IMR-90 (cell line): ENCODE measurements around the gene DNM1. TPM values are rescaled to one million over a fixed set of nuclear protein-coding genes. Genes with fewer than 3 reads are reported as not detected.
A peak's percentile ranks its signal among the peaks of the same experiment; 100 is the strongest.

ENCODE experiments used
- ATAC-seq: fragments of 200-7000 bp; cut with Tn5 transposase; 2 replicates; pipeline ENCODE4 v1.9.1; 2020; ENCODE audit warnings: low read depth, mild to moderate bottlenecking, moderate library complexity
- BruUV-seq: library from RNA; stranded (reverse); fragments of 400-500 nt; replicated peaks from 2 replicates; lab custom pipeline; 2021; lab: Mats Ljungman, UMichigan
- CTCF ChIA-PET: fragments of 300-600 bp; formaldehyde crosslinking; extraction: SDS; loops from one replicate; lab custom pipeline; 2021; ENCODE audit warnings: antibody characterized with exemption; lab: Yijun Ruan, JAX
- POLR2A ChIA-PET: fragments of 300-600 bp; sonication (Branson Sonifier 250); formaldehyde crosslinking; loops from one replicate; lab custom pipeline; 2022; ENCODE audit warnings: antibody characterized with exemption; ENCODE audit not compliant: unreplicated experiment; lab: Charles Lee
- DNase-seq: peaks from one replicate; pipeline ENCODE4 v3.0.0; 2013
- H2AFZ ChIP-seq: replicated peaks from 2 replicates; pipeline ENCODE3; 2013; ENCODE audit warnings: low read length, mild to moderate bottlenecking; ENCODE audit not compliant: poor library complexity
- H2AK5ac ChIP-seq: 2 replicates; pipeline ENCODE4 v1.6.1; 2013; ENCODE audit warnings: low read depth, low read length, inconsistent platforms
- H2AK9ac ChIP-seq: replicated peaks from 2 replicates; pipeline ENCODE3; 2013; ENCODE audit warnings: mild to moderate bottlenecking, low read depth, low read length, moderate library complexity; ENCODE audit not compliant: poor library complexity
- H2BK120ac ChIP-seq: 2 replicates; pipeline ENCODE4 v1.6.1; 2013; ENCODE audit warnings: low read depth, low read length, inconsistent platforms
- H2BK15ac ChIP-seq: 3 replicates; pipeline ENCODE4 v1.6.1; 2013; ENCODE audit warnings: low read depth, low read length, inconsistent platforms
- H2BK20ac ChIP-seq: 2 replicates; pipeline ENCODE4 v1.6.1; 2013; ENCODE audit warnings: low read depth, mild to moderate bottlenecking, inconsistent platforms, low read length, moderate library complexity
- H2BK5ac ChIP-seq: 2 replicates; pipeline ENCODE4 v1.6.1; 2013; ENCODE audit warnings: mild to moderate bottlenecking, low read depth, low read length, inconsistent platforms; ENCODE audit not compliant: poor library complexity, severe bottlenecking
- H3K14ac ChIP-seq: replicated peaks from 2 replicates; pipeline ENCODE4 v1.6.1; 2013; ENCODE audit warnings: low read depth, low read length, inconsistent platforms
- H3K18ac ChIP-seq: 2 replicates; pipeline ENCODE4 v1.6.1; 2013; ENCODE audit warnings: low read depth, low read length, control low read depth
- H3K23ac ChIP-seq: 2 replicates; pipeline ENCODE4 v1.6.1; 2013; ENCODE audit warnings: low read depth, low read length, inconsistent platforms
- H3K27ac ChIP-seq: 2 replicates; pipeline ENCODE4 v1.5.1; 2013; ENCODE audit warnings: mild to moderate bottlenecking, control low read depth, low read length; ENCODE audit not compliant: insufficient read depth
- H3K27me3 ChIP-seq: 2 replicates; pipeline ENCODE4 v1.6.1; 2013; ENCODE audit warnings: low read length; ENCODE audit not compliant: control insufficient read depth, insufficient read depth
- H3K36me3 ChIP-seq: 2 replicates; pipeline ENCODE4 v1.6.1; 2013; ENCODE audit warnings: low read length, mixed read lengths; ENCODE audit not compliant: control insufficient read depth, insufficient read depth
- H3K4ac ChIP-seq: 2 replicates; pipeline ENCODE4 v1.6.1; 2013; ENCODE audit warnings: low read depth, low read length, inconsistent platforms
- H3K4me1 ChIP-seq: 2 replicates; pipeline ENCODE4 v1.6.1; 2013; ENCODE audit warnings: low read length, mixed read lengths; ENCODE audit not compliant: control insufficient read depth, insufficient read depth
- H3K4me2 ChIP-seq: 2 replicates; pipeline ENCODE4 v1.6.1; 2013; ENCODE audit warnings: low read depth, mild to moderate bottlenecking, control low read depth, low read length, moderate library complexity
- H3K4me3 ChIP-seq: 2 replicates; pipeline ENCODE4 v1.5.1; 2013; ENCODE audit warnings: low read depth, mild to moderate bottlenecking, control low read depth, low read length, moderate library complexity; ENCODE audit not compliant: insufficient read depth
- H3K56ac ChIP-seq: 2 replicates; pipeline ENCODE4 v1.6.1; 2013; ENCODE audit warnings: low read length, inconsistent platforms; ENCODE audit not compliant: insufficient read depth; ENCODE audit errors: extremely low read depth
- H3K79me1 ChIP-seq, 2 experiments: 2 replicates each; pipeline ENCODE4 v1.6.1; 2013; ENCODE audit warnings: low read length in 2 of 2, inconsistent platforms in 1 of 2, low read depth in 1 of 2
- H3K9ac ChIP-seq: 2 replicates; pipeline ENCODE4 v1.6.1; 2013; ENCODE audit warnings: low read depth, low read length, control low read depth
- H3K9me1 ChIP-seq: 2 replicates; pipeline ENCODE4 v1.6.1; 2013; ENCODE audit warnings: low read length, inconsistent platforms; ENCODE audit not compliant: insufficient read depth
- H3K9me3 ChIP-seq: 2 replicates; pipeline ENCODE4 v1.6.1; 2013; ENCODE audit warnings: low read length; ENCODE audit not compliant: control insufficient read depth, insufficient read depth
- H4K20me1 ChIP-seq: 2 replicates; pipeline ENCODE4 v1.6.1; 2013; ENCODE audit warnings: low read length, inconsistent platforms; ENCODE audit not compliant: insufficient read depth
- H4K5ac ChIP-seq: 2 replicates; pipeline ENCODE4 v1.6.1; 2013; ENCODE audit warnings: mild to moderate bottlenecking, low read depth, low read length, control low read depth
- H4K8ac ChIP-seq, 2 experiments: 2 replicates each; pipeline ENCODE4 v1.6.1; 2013; ENCODE audit warnings: low read depth in 2 of 2, low read length in 2 of 2, control low read depth in 1 of 2, inconsistent platforms in 1 of 2
- H4K91ac ChIP-seq: 2 replicates; pipeline ENCODE4 v1.6.1; 2013; ENCODE audit warnings: low read depth, low read length, inconsistent platforms; ENCODE audit not compliant: insufficient read depth
- CTCF ChIP-seq: conservative IDR thresholded peaks from 2 replicates; pipeline ENCODE4 v1.5.1; 2012; ENCODE audit warnings: mild to moderate bottlenecking, low read depth, low read length, improper control_type of control experiment
- ELK1 ChIP-seq: fragments of 150-350 bp; IDR thresholded peaks from 2 replicates; pipeline ENCODE4 v1.6.1; 2016; ENCODE audit warnings: low read depth, mild to moderate bottlenecking, low read length, moderate library complexity, borderline replicate concordance
- MAFK ChIP-seq: IDR thresholded peaks from 2 replicates; pipeline ENCODE4 v1.6.1; 2012; ENCODE audit warnings: low read depth, low read length, improper control_type of control experiment
- MAZ ChIP-seq: IDR thresholded peaks from 2 replicates; pipeline ENCODE4 v1.6.1; 2012; ENCODE audit warnings: low read depth, mild to moderate bottlenecking, low read length, improper control_type of control experiment, moderate library complexity, borderline replicate concordance
- NFE2L2 ChIP-seq: fragments of 150-350 bp; IDR thresholded peaks from 2 replicates; pipeline ENCODE4 v1.6.1; 2016; ENCODE audit warnings: low read depth, mild to moderate bottlenecking, low read length
- POLR2A ChIP-seq: IDR thresholded peaks from 2 replicates; pipeline ENCODE4 v1.6.1; 2012; ENCODE audit warnings: mild to moderate bottlenecking, low read depth, low read length
- RCOR1 ChIP-seq: IDR thresholded peaks from 2 replicates; pipeline ENCODE4 v1.6.1; 2012; ENCODE audit warnings: mild to moderate bottlenecking, low read length, improper control_type of control experiment; ENCODE audit not compliant: insufficient replicate concordance
- RFX5 ChIP-seq: IDR thresholded peaks from 2 replicates; pipeline ENCODE4 v1.8.0; 2012; ENCODE audit warnings: low read depth, mild to moderate bottlenecking, low read length, moderate library complexity
- USF2 ChIP-seq: fragments of 150-350 bp; IDR thresholded peaks from 2 replicates; pipeline ENCODE4 v1.6.1; 2017; ENCODE audit warnings: mild to moderate bottlenecking, antibody characterized with exemption, low read length, low read depth
- WGBS, 2 experiments: methylation state at CpG; one replicate each; pipeline versions ENCODE4 v1.1.5 to v1.1.7; 2013; ENCODE audit warnings: missing lambda C conversion rate in 2 of 2; ENCODE audit not compliant: insufficient read length in 1 of 2; ENCODE audit errors: extremely low coverage in 2 of 2; 5-methylcytosine and 5-hydroxymethylcytosine counted together
- dilution Hi-C: fragments of 300-500 bp; cut with HindIII; formaldehyde crosslinking; loops from one replicate; pipeline ENCODE4 v1.14.3; 2018; ENCODE audit warnings: low sequenced_read_pairs; ENCODE audit not compliant: unreplicated experiment
- in situ Hi-C: fragments of 300-500 bp; cut with MboI; formaldehyde crosslinking; loops from 3 replicates; pipeline ENCODE4 v1.14.3; 2019; ENCODE audit warnings: low sequenced_read_pairs, inconsistent platforms, mixed read lengths
- intact Hi-C: fragments of 100-400 bp; cut with micrococcal nuclease; formaldehyde crosslinking; loops from 2 replicates; pipeline ENCODE4 v1.10.0; 2022
- polyA plus RNA-seq, 3 experiments: library from polyadenylated mRNA; depleted of rRNA; stranded (reverse); fragments of >200 nt; gene quantifications; 2 replicates each; pipeline ENCODE4 v1.2.3, GENCODE V29; 2012; ENCODE audit warnings: low replicate concordance in 1 of 3
- total RNA-seq: library from RNA; depleted of rRNA; stranded (reverse); fragments of >200 nt; gene quantifications from 2 replicates; pipeline ENCODE4 v1.2.3, GENCODE V29; 2012

DNM1 gene
- total and polyA plus RNA-seq, 2 of the 4 experiments (the other 2 are of a cell fraction): 13.6 to 17.7 TPM

- Histone ChIP-seq H2AFZ (no peak overlapping the region), H4K91ac (no peak overlapping the region)
- WGBS, 2 experiments: 98% methylated on average over 6 of the region's 8 CpGs; no CpG with 5 or more reads in 1 of the 2 experiments
Observed at GRCh38 chr9:128180001-128180400, 23.2 kb upstream of the DNM1 start.

More at GRCh38 chr9:128180001-128180400, 23.2 kb upstream of the DNM1 start:
- ChIA-PET POLR2A (no interaction called here), CTCF (no interaction called here)
- Histone ChIP-seq H3K23ac (no peak overlapping the region), H2BK5ac (no peak overlapping the region), H3K79me1 (peaks cover 0 to 24% of the 10 kb centered on the region in 2 experiments; a peak in 2 of 4 replicates), H3K9me3 (peaks cover 5% of the 10 kb centered on the region), H2AK9ac (peak overlapping the region; percentile 8), H3K18ac (no peak overlapping the region), H2BK120ac (no peak overlapping the region), H3K27me3 (no peaks in the 10 kb centered on the region), H3K14ac (no peak overlapping the region), H3K4me1 (peaks cover 13% of the 10 kb centered on the region), H3K56ac (no peak overlapping the region), H3K4me2 (no peak overlapping the region), H3K4me3 (no peak overlapping the region), H3K27ac (no peak overlapping the region), H4K8ac (no peak overlapping the region), H2BK20ac (no peak overlapping the region), H3K36me3 (peaks cover 62% of the 10 kb centered on the region), H4K5ac (no peak overlapping the region), H3K9ac (no peak overlapping the region), H2AK5ac (no peak overlapping the region), H3K4ac (no peak overlapping the region), H4K20me1 (peaks cover 4% of the 10 kb centered on the region), H3K9me1 (peaks cover 12% of the 10 kb centered on the region), H2BK15ac (no peak overlapping the region)
- dilution Hi-C loops (no loop called here), in situ Hi-C loops (no loop called here), intact Hi-C loops (no loop called here)
- TF ChIP-seq ELK1 (no peak), RCOR1 (no peak), CTCF (no peak), MAZ (no peak), NFE2L2 (no peak), MAFK (no peak), POLR2A (no peak), RFX5 (no peak), USF2 (no peak)
- BruUV-seq: no TSS peak
- ATAC-seq: no peak
- no peak for DNase-seq
